AG09309 (cell line): ENCODE data around the gene LTBR.

ENCODE experiments used
- DNase-seq: peaks from one replicate; pipeline ENCODE4 v3.0.0-alpha.2; 2010; ENCODE audit warnings: low read depth
- H3K4me3 ChIP-seq: 2 replicates; pipeline ENCODE4 v1.5.1; 2011; ENCODE audit warnings: mild to moderate bottlenecking, low read depth, low read length, moderate library complexity; ENCODE audit not compliant: control insufficient read depth
- TF ChIP-seq, protein P1 (sequence below): IDR thresholded peaks from 2 replicates; pipeline ENCODE4 v1.5.1; 2011; ENCODE audit warnings: mild to moderate bottlenecking, low read depth, low read length, inconsistent platforms; ENCODE audit not compliant: insufficient read depth, control insufficient read depth; ENCODE audit errors: missing control alignments

Gene LTBR

DNA sequence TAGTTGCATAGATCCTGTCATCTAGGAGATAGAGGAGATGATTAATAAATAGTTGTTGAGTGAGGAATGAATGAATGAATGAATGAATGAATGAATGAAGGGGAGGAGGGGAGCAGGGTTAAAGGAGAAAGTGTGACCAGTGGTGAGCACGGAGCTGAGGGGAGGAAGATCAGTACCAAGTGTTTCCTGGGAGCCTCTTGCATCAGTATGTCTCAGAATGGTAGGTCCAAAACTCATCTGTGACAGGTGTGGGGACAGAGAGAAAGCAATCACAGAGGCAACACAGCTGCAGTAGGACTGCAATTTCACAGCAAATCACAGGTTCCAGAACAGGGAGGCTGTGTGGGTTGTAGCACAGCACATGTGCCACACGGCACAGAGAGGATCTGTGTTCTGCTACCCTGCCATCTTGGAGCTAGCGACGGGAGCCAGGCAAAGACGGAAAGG is 27.6 kb upstream of the LTBR start:
- H3K4me3 ChIP-seq = no peak overlapping the region
- no peak for DNase-seq
- TF ChIP-seq, protein P1, sequence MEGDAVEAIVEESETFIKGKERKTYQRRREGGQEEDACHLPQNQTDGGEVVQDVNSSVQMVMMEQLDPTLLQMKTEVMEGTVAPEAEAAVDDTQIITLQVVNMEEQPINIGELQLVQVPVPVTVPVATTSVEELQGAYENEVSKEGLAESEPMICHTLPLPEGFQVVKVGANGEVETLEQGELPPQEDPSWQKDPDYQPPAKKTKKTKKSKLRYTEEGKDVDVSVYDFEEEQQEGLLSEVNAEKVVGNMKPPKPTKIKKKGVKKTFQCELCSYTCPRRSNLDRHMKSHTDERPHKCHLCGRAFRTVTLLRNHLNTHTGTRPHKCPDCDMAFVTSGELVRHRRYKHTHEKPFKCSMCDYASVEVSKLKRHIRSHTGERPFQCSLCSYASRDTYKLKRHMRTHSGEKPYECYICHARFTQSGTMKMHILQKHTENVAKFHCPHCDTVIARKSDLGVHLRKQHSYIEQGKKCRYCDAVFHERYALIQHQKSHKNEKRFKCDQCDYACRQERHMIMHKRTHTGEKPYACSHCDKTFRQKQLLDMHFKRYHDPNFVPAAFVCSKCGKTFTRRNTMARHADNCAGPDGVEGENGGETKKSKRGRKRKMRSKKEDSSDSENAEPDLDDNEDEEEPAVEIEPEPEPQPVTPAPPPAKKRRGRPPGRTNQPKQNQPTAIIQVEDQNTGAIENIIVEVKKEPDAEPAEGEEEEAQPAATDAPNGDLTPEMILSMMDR = no peak

DNA sequence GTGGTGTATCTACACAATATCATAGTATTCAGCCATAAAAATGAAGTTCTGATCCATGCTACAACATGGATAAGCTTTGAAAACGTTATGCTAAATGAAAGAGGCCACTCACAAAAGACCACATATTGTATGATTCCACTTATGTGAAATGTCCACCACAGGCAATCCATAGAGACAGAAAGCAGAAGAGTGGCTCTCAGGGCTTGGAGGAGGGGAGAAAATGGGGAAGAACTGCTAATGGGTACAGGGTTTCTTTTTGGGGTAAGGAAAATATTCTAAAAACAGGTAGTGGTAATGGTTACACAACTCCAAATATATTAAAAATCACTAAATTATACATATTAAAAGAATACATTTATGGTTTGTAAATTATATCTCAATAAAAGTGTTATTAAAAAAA is 25.1 kb upstream of the LTBR start:
- H3K4me3 ChIP-seq = no peak overlapping the region
- TF ChIP-seq, protein P1 = no peak
- no peak for DNase-seq

DNA sequence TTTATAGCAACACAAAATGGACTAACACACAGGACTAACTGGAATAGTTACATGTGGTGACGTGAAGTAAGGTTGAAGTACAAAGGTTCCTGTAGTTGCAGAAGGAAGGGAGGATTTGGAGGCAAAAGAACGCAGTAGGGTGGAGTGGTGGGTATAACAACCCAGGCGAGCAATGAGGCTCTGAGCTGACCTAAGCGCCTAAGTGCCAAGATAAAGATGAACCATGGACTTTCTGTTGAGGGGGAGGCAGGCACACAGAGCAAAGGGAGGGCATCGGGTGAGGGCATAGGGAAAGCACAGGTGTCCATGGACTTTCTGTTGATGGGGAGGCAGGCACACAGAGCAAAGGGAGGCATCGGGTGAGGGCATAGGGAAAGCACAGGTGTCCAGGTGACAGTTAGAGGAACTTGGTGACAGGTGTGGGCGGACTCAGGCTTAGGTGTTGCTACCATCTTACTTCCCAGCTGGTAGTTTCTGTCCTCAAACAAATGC is 23.8 kb upstream of the LTBR start:
- H3K4me3 ChIP-seq = no peak overlapping the region
- no peak for DNase-seq
- TF ChIP-seq, protein P1 = no peak

DNA sequence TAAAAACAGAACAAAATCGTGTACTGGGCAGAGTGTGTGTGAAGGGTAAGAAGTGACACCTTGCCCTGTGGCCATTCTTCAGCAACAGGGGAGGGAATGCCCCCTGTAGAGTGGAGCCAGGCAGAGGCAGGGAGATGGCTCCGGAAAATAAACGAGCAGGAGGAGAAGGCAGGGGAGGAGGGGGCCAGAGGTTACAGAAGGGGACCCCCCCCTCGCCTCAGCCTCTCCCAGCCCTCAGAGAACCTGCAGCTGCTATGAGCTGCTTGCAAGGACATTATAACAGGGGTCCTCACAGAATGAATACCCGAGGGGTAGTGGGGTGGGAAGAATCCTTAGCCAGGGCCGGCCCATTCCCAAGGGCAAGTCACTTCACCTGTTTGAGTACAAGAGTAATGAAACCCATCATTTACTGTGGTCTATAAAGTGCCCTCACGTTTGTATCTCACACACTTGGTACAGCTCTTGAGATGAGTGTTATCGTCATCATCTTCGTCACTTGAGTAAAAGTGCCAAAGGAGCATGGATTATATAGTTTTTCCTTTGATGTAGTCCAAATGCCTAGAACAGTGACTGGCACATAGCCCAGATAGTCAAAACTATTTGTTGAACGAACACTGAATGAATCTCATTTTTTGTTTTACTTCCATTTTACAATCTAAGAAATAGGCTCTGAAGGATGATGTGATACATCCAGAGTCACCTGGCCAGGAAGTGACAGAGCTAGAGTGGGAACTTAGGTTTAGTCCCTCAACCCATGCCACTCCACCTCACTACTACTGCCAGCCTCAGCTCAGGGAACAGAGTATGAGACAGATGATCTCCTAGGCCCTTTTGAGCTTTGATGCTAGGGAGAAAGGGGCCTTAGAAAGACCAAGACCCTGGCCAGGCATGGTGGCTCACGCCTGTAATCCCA is 23.1 kb upstream of the LTBR start:
- DNase-seq = no peak
- TF ChIP-seq, protein P1 = no peak
- no peak overlapping the region for H3K4me3 ChIP-seq

DNA sequence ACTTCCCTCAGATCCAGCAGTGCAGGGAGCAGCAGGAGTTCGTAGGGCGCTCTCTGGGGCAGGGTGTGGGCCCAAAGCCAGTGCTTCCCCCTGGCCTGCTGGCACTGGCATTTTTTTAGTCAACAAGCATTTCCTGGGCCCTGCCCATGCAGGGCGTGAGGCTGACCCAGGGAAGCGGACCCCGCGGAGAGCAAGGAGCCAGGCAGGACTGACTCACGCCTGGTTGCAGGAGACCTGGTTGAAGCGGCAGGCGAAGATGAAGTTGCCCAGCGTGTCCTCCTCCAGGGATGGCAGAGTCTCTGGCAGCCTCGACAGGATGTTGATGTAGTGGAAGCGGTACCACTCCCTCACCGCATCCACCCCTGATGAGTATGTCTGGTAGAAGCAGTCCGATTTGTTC is 22.1 kb upstream of the LTBR start:
- H3K4me3 ChIP-seq = no peak overlapping the region
- TF ChIP-seq, protein P1 = no peak
- DNase-seq = no peak

DNA sequence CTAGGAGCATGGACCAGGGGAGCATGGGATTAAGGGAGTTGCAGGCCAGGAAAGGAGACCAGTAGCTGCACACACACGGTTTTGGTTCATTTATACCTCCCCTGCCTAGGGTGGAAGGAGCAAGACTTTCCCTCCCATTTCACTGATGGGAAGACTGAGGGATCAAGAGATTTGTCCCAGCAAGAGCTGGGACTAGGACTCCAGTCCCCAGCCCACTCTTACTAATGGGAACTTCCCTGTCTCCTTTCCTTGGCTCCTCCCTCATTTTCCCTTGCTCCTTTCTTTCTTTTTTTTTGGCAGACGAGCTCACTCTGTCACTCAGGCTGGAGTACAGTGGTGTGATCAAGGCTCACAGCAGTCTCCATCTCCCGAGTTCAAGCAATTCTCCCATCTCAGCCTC is 21.6 kb upstream of the LTBR start:
- DNase-seq = no peak
- TF ChIP-seq, protein P1 = no peak
- H3K4me3 ChIP-seq = no peak overlapping the region
